Common myeloid progenitor, CD34-positive (primary cell): Measurements from ENCODE around the gene ANG.
A peak's percentile ranks its signal among the peaks of the same experiment; 100 is the strongest.

Experiments
- CTCF ChIA-PET: fragments of 350-600 bp; sonication (Branson Sonifier 250); formaldehyde crosslinking; loops from one replicate; lab custom pipeline; 2021; ENCODE audit warnings: antibody characterized with exemption; lab: Charles Lee
- POLR2A ChIA-PET: fragments of 350-600 bp; sonication (Branson Sonifier 250); formaldehyde crosslinking; loops from one replicate; lab custom pipeline; 2021; ENCODE audit warnings: antibody characterized with exemption; lab: Charles Lee
- DNase-seq, 3 donors: peaks; one replicate each; pipeline versions ENCODE4 v3.0.0 to v3.0.0-alpha.2; 2013
- H3K27ac ChIP-seq, 2 experiments: 1 replicate in 1 of 2; 2 replicates in 1 of 2; pipeline ENCODE4 v1.7.0; 2013; ENCODE audit warnings: inconsistent platforms in 2 of 2, low read length in 2 of 2, mild to moderate bottlenecking in 2 of 2, low read depth in 1 of 2, moderate library complexity in 1 of 2; ENCODE audit not compliant: severe bottlenecking in 2 of 2, insufficient read depth in 1 of 2, poor library complexity in 1 of 2
- H3K27me3 ChIP-seq, 5 experiments: replicated peaks in 2 of 5; 1 replicate in 3 of 5; 2 replicates in 2 of 5; pipeline versions ENCODE4 v1.6.1 to v1.7.0; 2013; ENCODE audit warnings: low read length in 4 of 5, mild to moderate bottlenecking in 2 of 5, moderate library complexity in 2 of 5, inconsistent platforms in 1 of 5; ENCODE audit not compliant: insufficient read depth in 5 of 5, control insufficient read depth in 4 of 5
- H3K36me3 ChIP-seq, 4 experiments: 1 replicate in 2 of 4; 2 replicates in 2 of 4; pipeline versions ENCODE4 v1.6.1 to v1.7.0; 2013; ENCODE audit warnings: low read length in 3 of 4, control low read depth in 1 of 4, mild to moderate bottlenecking in 1 of 4; ENCODE audit not compliant: control insufficient read depth in 4 of 4, insufficient read depth in 4 of 4
- H3K4me1 ChIP-seq, 4 experiments: 1 replicate in 3 of 4; 2 replicates in 1 of 4; pipeline versions ENCODE4 v1.6.1 to v1.7.1; 2013; ENCODE audit warnings: low read length in 3 of 4, mild to moderate bottlenecking in 3 of 4, control low read depth in 1 of 4, inconsistent platforms in 1 of 4, moderate library complexity in 1 of 4; ENCODE audit not compliant: control insufficient read depth in 4 of 4, insufficient read depth in 4 of 4; ENCODE audit errors: control extremely low read depth in 1 of 4
- H3K4me3 ChIP-seq, 7 experiments: 1 replicate in 4 of 7; 2 replicates in 3 of 7; pipeline versions ENCODE4 v1.5.1 to v1.7.0; 2013; ENCODE audit warnings: mild to moderate bottlenecking in 7 of 7, low read length in 6 of 7, moderate library complexity in 6 of 7, inconsistent platforms in 2 of 7, low read depth in 2 of 7, control low read depth in 1 of 7; ENCODE audit not compliant: insufficient read depth in 4 of 7, control insufficient read depth in 1 of 7; ENCODE audit errors: extremely low read depth in 1 of 7
- H3K9me3 ChIP-seq, 5 experiments: 1 replicate in 4 of 5; 2 replicates in 1 of 5; pipeline versions ENCODE4 v1.6.1 to v1.7.1; 2013; ENCODE audit warnings: low read length in 4 of 5, mild to moderate bottlenecking in 2 of 5, inconsistent platforms in 1 of 5, low read depth in 1 of 5, moderate library complexity in 1 of 5; ENCODE audit not compliant: control insufficient read depth in 4 of 5, insufficient read depth in 2 of 5; ENCODE audit errors: control extremely low read depth in 1 of 5
- WGBS: methylation state at CpG from one replicate; pipeline ENCODE4 v1.1.5; 2013; ENCODE audit not compliant: insufficient coverage; 5-methylcytosine and 5-hydroxymethylcytosine counted together

The ANG gene

DNA sequence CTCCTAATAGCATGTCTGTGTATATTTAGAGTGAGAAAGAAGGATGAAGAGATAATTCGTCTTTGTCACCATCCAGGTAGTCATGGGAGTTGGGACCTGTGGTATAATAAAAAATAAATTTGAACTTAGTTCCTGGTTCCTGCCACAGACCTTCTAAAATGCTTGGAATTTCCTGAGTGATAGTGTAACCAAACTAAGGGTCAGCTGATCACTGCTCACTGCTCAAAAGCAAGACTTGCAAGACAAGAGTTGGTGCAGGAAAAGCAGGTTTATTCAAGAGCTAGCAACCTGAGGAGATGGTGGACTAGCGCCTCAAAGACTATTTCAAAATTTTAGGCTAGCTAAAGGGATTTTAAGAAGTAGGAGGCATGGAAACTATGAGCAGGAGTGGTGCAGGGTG, 19.1 kb downstream of the ANG start:
- no peak for DNase-seq
- peaks cover 0 to 2% (median 0%) of the 10 kb centered on the region in 5 experiments for H3K27me3 ChIP-seq
- ChIA-PET POLR2A (no interaction called here), CTCF (interaction anchor here (1.0 to 4.5 kb wide), 5 partner anchors 9 to 151 kb away, joined by 3 to 16 read pairs (median 6); no protein-coding TSS in a partner anchor)
- H3K9me3 ChIP-seq = peaks cover 0 to 7% (median 3%) of the 10 kb centered on the region in 5 experiments
- H3K27ac ChIP-seq = no peak overlapping the region
- H3K4me1 ChIP-seq = no peaks in the 10 kb centered on the region
- WGBS = 89% methylated on average over 2 of the region's 2 CpGs
- no peak overlapping the region for H3K4me3 ChIP-seq
- H3K36me3 ChIP-seq = no peaks in the 10 kb centered on the region

DNA sequence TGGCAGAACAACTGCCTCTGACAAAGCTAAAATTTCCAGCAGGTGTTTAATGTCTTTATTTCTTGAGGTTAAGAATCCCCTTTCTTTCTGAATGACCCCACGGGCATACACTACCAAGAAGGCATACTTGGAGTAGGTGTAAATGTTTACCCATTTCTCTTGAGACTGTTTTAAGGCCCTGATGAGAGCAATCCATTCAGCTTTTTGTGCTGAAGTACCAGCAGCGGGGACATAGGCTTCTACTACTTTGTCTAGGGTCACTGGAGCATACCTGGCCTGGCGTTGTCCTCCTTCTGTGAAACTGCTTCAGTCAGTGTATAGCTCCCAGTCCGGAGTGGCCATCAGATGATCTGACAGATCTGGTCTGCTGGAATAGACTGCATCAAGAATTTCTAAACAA, 22.7 kb downstream of the ANG start:
- Histone ChIP-seq H3K4me1 (peaks cover 0 to 4% (median 0%) of the 10 kb centered on the region in 4 experiments), H3K27me3 (peaks cover 0 to 2% (median 0%) of the 10 kb centered on the region in 5 experiments), H3K9me3 (peaks cover 0 to 5% (median 0%) of the 10 kb centered on the region in 5 experiments), H3K27ac (no peak overlapping the region), H3K4me3 (no peak overlapping the region), H3K36me3 (no peaks in the 10 kb centered on the region)
- ChIA-PET CTCF (interaction anchor here (0.6 to 1.6 kb wide), 5 partner anchors 11 to 147 kb away, joined by 3 to 5 read pairs (median 3); no protein-coding TSS in a partner anchor), POLR2A (no interaction called here)
- no peak for DNase-seq
- WGBS = 92% methylated on average over 3 of the region's 4 CpGs

DNA sequence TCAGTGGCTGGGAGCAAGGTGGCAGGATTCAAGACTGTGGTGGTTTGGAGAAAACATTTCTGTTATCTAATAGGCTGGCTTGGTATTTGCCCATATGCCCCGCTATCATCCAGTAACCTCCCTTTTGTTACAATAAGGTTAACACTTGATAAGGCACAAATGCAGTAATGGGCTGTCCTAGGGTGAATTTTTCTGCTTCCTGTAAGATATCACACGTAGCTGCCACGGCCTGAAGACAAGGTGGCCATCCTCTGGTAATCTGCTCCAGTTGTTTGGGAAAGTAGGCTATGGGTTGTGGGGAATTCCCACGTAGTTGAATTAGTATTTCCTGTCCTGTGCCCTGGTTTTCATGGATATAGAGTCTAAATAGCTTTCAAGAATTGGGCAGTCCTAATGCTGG, 23.1 kb downstream of the ANG start:
- ChIA-PET POLR2A (no interaction called here), CTCF (interaction anchor here (0.6 to 1.6 kb wide), 5 partner anchors 13 to 147 kb away, joined by 3 to 5 read pairs (median 3); no protein-coding TSS in a partner anchor)
- H3K4me3 ChIP-seq = no peak overlapping the region
- H3K9me3 ChIP-seq = peaks cover 0 to 3% (median 0%) of the 10 kb centered on the region in 5 experiments
- 81% methylated on average over 4 of the region's 4 CpGs for WGBS
- peak; percentile 61 to 86 (median 68) for DNase-seq
- peaks cover 0 to 4% (median 0%) of the 10 kb centered on the region in 4 experiments for H3K4me1 ChIP-seq
- no peaks in the 10 kb centered on the region for H3K36me3 ChIP-seq
- H3K27me3 ChIP-seq = peaks cover 0 to 2% (median 0%) of the 10 kb centered on the region in 5 experiments
- no peak overlapping the region for H3K27ac ChIP-seq

DNA sequence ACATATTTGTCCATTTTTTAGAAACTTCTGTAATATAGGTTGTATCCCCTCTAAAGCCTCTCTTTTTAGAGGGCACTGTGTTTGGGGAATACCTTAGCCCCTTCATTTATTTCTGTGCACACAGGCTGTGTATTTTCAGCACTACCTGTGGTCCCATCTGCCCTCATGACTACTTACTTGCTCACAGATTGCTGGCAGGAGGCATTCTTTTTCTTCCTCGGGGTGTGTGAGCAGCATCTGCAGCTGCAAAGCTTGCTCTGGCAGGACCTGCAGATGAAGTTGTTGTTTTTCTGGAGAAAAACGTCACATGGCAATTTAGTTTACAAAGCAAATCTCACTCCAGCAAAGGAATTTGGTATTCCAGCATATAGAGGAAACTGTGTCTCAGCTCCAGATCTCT, 24.3 kb downstream of the ANG start:
- H3K27ac ChIP-seq = no peak overlapping the region
- 75% methylated on average over 1 of the region's 2 CpGs for WGBS
- H3K27me3 ChIP-seq = peaks cover 0 to 2% (median 0%) of the 10 kb centered on the region in 5 experiments
- H3K4me1 ChIP-seq = peaks cover 0 to 4% (median 0%) of the 10 kb centered on the region in 4 experiments
- H3K4me3 ChIP-seq = no peak overlapping the region
- POLR2A ChIA-PET = no interaction called here
- DNase-seq = no peak
- CTCF ChIA-PET = interaction anchor here (2.1 kb wide), 1 partner anchor 16 kb away, joined by 9 read pairs; no protein-coding TSS in a partner anchor
- no peaks in the 10 kb centered on the region for H3K36me3 ChIP-seq
- H3K9me3 ChIP-seq = no peaks in the 10 kb centered on the region

DNA sequence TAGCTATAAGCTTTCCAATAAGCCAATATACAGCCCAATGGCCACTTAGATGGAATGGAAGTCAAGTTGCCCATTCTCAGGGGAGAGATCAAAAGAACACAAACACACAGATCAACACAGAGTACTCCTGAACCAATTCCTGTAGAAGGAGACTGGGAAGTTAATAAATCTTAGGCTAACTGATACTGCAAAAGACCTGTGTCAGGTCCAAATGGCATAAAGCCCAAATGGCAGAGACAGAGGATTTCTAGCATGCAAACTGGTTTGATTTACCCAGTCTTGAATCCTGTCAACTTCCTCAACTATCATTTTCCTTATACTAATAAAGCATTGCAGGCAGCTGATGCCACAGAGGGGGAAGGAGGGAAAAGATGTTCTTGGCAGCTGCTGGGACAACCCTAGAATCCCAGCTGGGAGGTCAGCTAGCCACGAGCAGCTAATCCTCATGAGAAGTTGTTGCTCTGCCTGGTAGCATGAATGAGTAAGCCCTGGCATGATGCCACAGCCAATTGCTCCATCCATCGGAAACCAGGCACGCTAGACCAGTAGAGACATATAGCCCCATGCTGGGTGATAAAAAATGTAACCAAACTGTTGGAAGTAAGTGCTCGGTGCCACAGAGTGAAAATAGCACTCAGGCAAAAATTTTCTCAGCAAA, 26.2 kb downstream of the ANG start:
- CTCF ChIA-PET = interaction anchor here (1.1 to 2.1 kb wide), 4 partner anchors 10 to 144 kb away, joined by 3 to 9 read pairs (median 4); no protein-coding TSS in a partner anchor
- WGBS = 91% methylated on average over 4 of the region's 4 CpGs
- Histone ChIP-seq H3K4me1 (peaks cover 0 to 4% (median 0%) of the 10 kb centered on the region in 4 experiments), H3K4me3 (peak overlapping the region in 1 of 7 experiments; percentile 23), H3K27ac (no peak overlapping the region), H3K9me3 (peaks cover 0 to 2% (median 0%) of the 10 kb centered on the region in 5 experiments), H3K27me3 (peaks cover 0 to 2% (median 0%) of the 10 kb centered on the region in 5 experiments), H3K36me3 (no peaks in the 10 kb centered on the region)
- peak in 2 of 3 donors; percentile 17 to 19 for DNase-seq
- POLR2A ChIA-PET = no interaction called here

DNA sequence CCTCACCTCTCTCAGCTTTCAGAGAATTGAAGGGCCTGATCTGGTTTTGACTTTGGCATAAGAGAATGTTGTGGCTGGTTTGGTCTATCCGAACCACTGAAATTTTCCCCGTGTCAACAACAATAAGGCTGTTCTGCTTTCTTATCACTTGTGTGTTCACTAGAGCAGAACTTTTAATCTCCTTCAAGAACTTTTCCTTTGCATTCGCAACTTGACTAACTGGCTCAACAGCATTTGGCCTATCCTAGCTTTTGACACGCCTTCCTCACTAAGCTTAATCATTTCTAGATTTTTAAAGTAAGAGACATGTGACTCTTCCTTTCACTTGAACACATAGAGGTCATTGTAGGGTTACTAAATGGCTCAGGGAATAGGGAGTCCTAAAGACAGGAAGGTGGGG, 31.2 kb downstream of the ANG start:
- Histone ChIP-seq H3K9me3 (peaks cover 0 to 2% (median 0%) of the 10 kb centered on the region in 5 experiments), H3K27ac (no peak overlapping the region), H3K4me3 (no peak overlapping the region), H3K4me1 (peaks cover 0 to 6% (median 2%) of the 10 kb centered on the region in 4 experiments), H3K36me3 (no peaks in the 10 kb centered on the region), H3K27me3 (peaks cover 0 to 31% (median 8%) of the 10 kb centered on the region in 5 experiments)
- POLR2A ChIA-PET = no interaction called here
- WGBS = 95% methylated on average over 3 of the region's 4 CpGs
- CTCF ChIA-PET = interaction anchor here (0.6 to 1.2 kb wide), 9 partner anchors 8 to 167 kb away, joined by 3 to 4 read pairs (median 3); no protein-coding TSS in a partner anchor
- no peak for DNase-seq

DNA sequence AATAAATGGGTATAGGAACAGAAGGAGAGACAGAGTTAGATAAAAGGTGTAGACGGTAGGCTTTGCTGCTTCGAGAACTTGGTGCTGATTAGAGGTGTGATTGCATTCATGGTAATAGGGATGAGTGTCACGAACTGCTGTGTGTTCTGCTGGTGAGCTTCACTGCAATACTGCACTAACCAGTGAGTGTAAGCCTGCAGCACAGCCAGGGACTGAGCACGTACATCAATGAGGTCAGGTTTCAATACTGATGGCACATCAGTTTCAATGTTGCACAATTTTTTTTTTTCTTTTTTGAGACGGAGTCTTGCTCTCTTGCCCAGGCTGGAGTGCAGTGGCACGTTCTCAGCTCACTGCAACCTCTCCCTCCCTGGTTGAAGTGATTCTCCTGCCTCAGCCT, 32.2 kb downstream of the ANG start:
- ChIA-PET POLR2A (no interaction called here), CTCF (interaction anchor here (1.0 kb wide), 1 partner anchor 10 kb away, joined by 3 read pairs; no protein-coding TSS in a partner anchor)
- Histone ChIP-seq H3K27me3 (peaks cover 0 to 38% (median 11%) of the 10 kb centered on the region in 5 experiments), H3K27ac (no peak overlapping the region), H3K4me1 (peaks cover 0 to 4% (median 1%) of the 10 kb centered on the region in 4 experiments), H3K36me3 (no peaks in the 10 kb centered on the region), H3K4me3 (no peak overlapping the region), H3K9me3 (peaks cover 0 to 2% (median 0%) of the 10 kb centered on the region in 5 experiments)
- WGBS = 94% methylated on average over 6 of the region's 6 CpGs
- DNase-seq = no peak
